Left renal pelvis (tissue), 4 donors: ENCODE results near the gene NKTR. TPM values are rescaled to one million over a fixed set of nuclear protein-coding genes. Genes with fewer than 3 reads are reported as not detected.

Experiments used
- DNase-seq, 4 donors: peaks; one replicate each; pipeline ENCODE4 v3.0.0-alpha.2; 2013; ENCODE audit warnings: low read depth in 4 of 4, low spot score in 3 of 4
- polyA plus RNA-seq, 4 donors: library from polyadenylated mRNA; unstranded; fragments of 120-200 nt; gene quantifications; one replicate each; pipeline ENCODE4 v1.2.1, GENCODE V29; 2013; ENCODE audit not compliant: insufficient read length in 4 of 4

Gene NKTR
- polyA plus RNA-seq, 4 donors = 75.7 to 167 (median 102) TPM

DNA sequence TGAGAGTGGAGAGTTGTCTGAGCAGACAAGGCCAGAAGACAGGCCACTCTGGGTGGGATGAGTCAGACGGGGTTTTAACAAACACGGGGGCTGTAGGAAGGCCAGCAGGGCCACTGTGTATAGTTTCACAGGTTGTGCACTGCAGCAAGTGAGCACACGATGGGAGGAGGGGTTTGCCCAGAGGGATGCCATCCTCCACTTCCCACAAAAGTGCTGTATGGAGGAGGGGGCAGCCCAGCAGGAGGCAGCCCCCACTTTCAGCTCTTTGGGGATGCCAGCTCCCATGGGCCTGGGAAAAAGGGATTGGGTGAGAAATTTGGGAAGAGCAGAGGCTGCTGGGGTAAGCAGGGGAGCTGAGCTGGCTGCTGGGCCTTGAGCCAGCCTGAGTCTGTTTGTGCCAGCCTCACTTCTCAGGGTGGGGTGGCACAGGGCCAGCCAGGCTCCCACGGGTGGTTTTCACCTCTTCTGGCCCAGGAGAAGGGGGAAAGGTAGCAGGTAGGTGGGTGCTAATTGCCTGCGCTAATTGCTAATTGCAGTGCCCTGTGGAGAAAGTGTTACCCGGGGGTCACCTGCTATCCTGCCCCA, 59.7 kb downstream of the NKTR start:
- no peak for DNase-seq

DNA sequence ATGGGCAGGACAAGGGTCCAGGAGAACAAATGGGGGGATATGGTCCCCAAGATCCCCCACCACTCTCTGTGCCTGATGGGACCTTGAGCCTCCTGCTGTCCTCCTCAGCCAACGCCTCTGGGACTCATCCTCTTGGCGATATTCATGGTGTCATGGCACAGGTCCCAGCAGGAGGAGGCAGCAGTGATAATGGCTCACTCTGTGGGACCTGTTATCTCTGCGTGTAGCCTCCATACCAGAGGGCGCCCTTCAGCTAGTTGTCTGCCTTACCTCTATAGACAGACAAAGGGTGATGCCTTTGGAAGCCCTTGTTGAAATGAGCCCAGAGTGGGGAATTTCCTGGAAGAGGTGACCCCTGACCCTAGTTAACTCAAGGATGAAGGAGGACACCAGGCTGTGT, 60.4 kb downstream of the NKTR start:
- DNase-seq = no peak

DNA sequence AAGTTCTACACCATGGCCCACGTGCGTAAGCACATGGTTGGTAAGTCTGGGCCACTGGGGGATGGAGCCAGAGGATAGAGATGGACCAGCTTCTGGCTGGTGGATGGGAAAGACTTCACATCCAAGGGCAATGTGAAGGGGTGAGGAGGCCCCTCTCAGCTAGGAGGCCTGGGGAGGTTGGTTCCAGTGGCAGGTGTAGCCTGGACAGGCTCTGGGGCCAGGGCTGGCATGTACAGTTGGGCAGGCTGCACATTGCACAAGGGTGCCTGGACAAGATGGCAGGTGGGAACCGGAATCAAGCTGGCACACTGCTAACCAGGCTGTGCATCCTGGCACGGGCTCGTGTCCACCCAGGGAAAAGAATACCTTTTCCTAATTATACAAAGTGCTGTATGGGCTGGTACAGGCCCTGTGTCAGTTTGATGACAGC, 61.1 kb downstream of the NKTR start:
- no peak for DNase-seq

DNA sequence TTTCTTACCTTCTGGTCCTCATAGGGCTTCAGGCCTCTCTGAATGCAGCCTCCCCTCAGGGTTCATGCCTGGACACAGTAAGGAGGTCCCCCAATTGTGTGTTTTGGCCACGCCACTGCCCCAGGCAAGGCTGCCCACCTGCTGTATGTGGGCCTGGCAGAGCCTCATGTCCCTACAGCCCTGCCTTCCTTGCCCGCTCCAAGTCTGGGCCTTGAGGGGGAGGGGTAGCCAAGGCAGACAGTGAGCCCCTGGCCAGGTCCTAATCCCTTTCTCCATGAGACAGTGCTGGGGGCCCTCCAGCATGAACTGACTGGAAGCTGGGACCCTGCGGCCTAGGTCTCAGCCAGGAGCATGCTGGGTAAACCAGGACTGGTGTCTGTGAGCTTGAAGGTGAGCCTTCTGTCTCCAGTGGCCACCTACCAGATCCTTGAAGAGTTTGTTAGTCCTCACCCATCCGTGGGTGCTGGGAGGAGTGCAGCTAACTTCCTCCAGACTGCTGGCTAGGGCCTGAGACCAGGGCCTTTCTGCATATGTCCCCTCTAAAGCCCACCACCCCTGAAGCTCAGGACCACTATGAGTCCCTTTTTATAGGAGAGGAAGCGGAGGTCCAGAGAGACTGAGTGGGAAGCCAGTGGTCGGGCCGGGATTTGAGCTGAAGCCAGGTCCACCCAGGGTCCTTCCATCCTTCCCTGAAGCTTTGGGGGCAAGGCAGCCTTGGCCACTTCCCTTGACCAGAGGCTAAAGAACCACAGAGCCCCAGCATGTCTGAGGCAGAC, 61.7 kb downstream of the NKTR start:
- no peak for DNase-seq

DNA sequence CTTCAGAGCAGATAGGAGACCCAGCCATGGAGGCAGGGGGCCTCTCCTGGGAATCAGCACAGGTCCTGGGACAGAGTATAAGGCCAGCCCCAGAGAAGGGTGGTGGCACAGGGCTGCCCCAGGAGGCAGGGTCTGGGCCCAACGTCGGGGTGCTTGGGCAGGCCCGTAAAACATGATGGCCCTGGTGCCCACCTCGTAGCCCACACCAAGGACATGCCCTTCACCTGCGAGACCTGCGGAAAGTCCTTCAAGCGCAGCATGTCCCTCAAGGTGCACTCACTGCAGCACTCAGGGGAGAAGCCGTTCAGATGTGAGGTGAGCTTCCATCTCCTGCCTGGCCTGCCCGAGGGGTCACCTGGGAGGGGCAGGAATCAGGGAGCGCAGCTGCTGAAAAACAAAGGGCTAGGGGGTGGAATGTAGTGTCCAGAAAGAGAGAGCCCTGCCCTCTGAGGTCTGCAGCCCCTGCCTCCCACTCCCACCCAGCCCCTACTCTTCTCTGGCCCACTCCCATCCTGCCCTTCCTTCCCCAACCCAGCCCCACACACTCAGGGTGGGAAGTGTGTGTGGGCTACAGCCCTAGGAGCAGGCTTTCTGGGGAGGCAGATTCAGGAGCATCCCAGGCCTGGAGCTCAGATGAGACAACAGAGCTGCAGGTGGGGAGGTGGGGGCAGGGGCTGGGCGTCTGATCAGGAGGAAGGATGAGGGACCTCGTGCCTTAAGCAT, 62.5 kb downstream of the NKTR start:
- DNase-seq = no peak

DNA sequence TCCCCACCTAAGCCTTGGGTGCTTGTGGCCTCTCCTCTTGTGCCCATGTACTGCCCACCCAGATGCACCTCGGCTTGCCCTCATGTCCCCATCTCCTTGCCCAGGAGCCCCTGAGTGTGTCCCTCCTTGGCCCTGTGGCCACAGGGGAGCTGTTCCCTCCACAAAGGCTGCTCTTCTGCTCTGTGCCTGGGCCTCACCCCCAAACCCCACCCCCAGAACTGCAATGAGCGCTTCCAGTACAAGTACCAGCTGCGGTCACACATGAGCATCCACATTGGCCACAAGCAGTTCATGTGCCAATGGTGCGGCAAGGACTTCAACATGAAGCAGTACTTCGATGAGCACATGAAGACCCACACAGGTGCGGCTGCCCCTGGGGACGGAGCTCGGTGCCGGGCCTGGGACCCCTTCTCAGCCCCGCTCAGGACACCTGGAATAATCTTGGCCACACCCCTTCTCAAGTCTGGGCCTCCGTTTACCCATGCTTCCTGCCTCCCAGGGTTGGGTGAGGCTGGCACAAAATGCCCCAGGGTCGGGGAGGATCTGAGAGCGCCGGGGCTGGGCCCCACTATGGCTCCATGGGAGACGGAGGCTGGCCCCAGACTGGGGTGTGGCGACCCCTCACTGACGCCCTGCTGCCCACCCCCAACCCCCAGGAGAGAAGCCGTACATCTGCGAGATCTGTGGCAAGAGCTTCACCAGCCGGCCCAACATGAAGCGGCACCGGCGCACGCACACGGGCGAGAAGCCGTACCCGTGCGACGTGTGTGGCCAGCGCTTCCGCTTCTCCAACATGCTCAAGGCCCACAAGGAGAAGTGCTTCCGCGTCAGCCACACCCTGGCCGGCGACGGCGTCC, 63.3 kb downstream of the NKTR start:
- no peak for DNase-seq

DNA sequence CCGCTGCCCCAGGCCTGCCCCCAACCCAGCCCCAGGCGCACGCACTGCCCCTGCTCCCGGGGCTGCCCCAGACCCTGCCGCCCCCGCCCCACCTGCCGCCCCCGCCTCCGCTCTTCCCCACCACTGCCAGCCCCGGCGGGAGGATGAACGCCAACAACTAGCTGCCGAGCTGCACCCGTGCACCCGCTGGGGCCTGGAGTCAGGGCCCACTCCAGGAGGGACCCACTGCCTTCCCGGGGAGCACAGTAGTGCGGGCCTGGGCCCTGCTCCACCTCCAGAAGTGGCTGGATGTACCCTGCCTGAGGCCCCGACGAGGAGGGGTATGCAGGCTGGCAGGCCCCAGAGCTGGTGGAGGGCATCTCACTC, 63.9 kb downstream of the NKTR start:
- no peak for DNase-seq

DNA sequence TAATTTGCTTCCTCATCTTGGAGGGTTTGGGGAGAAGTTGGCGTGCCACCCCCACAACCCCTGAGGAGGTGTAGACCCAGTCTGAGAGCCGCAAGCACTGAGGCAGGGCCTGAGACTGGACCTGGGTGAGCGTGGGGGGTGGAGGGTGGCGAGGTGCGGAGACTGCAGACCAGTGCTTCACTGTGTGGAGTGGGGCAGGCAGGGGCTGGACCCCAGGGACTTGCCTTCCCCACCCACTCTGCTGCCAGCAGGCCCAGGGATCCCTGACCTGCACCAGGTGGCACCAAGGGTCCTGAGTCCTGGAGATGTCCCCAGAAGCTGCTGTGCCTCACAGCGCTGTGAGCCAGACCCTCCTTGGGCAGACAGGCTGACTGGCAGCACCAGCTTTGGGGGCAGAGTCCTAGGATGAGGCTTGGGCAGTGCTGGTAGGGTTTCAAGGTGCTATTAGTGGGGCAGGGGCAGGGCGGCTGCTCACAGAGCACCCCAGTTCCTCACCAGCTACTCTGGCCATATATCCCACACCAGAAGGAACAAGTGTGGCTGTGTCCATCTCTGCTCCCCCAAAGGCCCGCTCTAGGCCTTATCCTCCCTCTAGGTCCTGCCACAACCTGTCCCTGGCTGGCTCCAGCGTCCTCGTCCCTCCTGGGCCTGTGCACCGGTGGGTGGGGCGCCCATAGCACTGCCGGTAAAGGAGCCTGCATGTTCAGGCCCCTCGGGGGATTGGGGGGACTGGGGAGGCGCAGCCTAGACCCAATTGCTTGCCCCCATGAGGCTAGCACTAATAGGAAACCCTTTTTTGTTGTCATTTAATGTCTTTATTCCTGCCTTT, 64.8 kb downstream of the NKTR start:
- DNase-seq = no peak

DNA sequence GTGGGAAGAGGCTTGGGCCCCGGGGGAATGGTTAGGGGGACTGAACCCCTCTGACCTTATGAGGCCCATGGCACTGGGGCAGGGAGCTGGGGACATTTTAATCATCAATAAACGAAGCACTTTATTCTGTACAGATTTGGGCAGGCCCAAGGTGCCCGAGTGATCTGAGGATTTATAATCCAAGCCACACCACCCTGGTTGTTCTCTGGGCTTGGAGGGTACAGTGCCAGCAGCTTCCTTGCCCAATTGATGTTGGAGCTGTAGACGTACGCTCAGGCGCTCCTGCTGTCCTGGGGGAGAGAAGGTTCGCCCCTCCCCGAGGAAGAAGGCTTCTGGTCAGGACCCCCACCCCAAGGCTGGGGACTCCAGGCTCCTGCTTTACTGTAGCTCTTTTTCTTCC, 65.5 kb downstream of the NKTR start:
- no peak for DNase-seq

DNA sequence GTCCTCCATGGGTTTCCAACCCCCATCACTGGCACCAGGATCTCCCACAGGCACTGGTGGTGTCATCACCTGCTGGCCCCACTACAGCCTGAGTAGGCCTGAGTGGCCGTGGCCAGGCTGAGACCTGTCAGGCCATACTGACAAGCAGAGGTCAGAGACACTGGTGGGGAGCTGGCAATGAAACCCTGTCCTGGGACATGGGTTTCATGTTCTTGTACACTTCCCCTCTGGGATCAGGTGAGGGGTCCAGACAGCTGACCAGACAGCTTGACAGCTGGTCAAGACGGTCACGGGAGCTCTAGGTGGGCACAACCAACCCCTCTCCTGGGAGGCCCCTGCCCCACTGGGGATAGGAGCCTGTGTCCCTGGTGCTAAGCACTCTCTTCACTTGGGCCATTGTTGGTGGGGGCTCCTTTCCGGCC, 66.1 kb downstream of the NKTR start:
- DNase-seq = no peak

DNA sequence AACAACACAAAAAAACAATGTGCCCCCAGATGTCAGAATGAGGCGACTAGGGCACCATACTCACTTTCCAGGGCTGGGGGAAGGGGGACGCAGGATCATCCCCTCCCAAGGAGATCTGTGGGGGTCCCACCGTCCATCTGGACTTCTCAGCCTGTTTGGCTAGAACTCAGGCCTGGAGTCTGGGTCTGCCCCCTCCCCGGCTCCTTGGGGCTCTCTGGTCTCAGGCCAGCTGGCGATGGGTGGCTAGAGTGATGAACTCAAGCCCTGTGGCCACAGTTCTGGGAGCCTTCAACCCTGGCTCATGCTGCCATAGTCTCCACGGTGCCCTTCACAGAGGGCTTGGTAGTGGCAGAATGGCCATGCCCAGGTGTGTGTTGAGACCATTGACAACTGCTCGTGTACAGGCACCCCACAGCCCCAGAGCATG, 66.6 kb downstream of the NKTR start:
- no peak for DNase-seq

DNA sequence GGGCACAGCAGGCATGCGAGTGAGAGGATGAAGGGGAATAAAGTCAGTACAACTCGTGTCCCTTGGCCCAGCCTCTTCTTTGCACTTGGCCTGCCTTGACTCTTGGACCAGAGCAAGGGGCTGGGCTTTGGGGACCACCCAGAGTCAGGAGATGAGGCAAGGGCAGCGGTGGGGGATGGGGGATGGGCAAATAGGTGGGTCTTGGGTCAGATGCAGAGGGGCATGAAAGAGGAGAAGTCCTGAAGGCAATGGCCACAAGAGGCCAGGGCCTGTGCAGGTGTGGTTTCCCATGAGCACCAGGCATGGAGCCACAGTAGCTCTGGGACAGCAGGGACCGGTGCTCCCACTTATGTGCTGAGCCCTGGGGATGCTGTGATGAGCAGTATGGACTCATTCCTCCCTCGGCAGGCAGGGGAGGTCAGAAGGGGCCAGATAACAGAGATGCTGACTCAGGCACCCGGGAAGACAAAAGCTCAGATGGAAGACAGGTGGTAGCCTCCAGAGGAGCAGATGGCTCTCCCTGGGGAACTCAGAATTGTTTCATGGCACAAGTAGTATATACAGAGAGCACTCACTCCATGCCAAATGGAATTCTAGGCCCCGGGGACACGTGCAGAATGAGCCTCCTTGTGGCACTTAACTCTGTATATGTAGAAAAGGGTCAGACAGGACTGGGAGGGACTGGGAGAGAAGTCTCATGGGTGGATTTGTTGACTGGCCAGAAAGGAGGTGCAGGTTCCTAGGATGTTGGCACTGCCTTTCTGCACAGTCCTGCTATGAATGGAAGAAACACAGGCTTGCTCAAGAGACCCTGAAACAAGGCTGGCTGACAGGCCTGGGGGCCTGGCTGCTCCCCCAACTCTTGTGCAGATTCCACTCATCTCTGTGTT, 67.3 kb downstream of the NKTR start:
- DNase-seq = no peak

DNA sequence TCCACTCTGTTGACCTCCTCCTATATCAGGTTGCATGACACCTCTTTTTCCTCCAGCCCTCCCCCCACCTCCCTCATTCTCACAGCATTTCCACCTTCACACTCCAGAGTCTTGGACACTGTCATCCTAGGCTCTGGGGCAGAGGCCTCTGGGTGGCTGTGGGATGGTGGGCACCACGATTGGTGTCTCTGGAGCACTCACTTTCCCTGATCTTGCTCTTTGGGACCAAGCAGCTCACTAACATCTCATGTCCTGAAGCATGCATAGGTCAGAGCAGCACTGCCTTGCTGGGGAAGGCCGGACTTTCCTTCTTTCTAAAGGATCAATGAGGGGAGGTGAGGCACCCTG, 67.9 kb downstream of the NKTR start:
- no peak for DNase-seq

DNA sequence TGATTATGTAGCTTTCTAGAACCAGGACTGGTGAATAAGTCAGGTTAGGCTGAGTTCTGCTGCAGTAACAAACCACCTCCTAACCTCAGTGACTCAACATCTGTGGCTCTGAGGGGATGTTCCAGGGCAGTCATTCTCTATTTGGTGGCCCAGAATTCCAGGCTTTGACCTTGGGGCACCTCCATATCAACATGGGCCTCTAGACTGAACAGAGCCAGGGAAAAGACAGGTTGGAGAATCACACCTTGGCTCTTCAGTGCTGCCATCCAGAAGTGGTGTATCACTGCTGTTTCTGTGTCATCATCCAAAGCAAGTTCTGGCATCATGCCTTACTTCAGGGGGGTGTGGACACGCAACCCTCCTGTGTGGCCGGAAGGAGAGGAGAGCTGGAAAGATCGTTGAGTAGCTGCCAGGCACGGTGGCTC, 68.3 kb downstream of the NKTR start:
- DNase-seq = no peak

DNA sequence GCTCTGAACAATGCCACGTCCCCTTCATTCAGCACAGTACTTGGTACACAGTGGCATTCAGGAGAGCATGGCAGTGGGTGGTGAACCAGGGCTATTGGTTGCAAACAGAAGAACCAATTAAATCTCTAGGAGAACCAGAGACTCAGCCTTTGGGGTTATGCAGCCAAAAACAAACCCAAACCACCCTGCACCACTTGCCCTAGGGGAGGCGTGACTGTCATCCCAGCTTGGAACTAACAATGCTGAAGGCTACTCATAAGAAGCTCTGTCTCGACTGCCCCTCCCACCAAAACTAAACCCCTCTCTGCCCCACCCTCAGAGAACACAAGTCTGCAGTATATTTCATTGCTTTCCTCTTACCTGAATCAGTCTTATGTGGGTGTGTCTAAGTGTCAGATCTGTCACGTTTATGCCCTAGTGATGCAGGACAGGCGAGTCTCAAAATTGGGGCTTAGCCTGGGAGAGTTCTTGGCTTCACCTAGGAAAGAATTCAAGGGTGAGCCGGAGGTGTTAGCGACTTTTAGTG, 69.6 kb downstream of the NKTR start:
- no peak for DNase-seq

DNA sequence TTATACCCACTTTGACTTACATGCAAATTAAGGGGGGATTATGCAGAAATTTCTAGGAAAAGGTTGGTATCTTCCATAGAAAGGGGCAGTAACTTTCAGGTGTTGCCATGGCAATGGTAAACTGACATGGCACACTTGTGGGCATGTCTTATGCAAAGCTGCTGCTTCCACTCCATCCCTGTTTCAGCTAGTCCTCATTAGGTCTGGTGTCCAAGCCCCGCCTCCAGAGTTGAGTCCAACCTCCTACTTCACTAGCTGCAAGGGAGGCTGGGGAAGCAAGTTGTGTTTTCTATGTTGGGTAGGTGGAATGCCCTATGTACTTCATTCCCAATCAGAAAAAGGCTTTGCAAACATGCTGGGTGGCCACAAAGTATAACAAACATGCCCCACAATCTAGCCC, 70.2 kb downstream of the NKTR start:
- DNase-seq = no peak

DNA sequence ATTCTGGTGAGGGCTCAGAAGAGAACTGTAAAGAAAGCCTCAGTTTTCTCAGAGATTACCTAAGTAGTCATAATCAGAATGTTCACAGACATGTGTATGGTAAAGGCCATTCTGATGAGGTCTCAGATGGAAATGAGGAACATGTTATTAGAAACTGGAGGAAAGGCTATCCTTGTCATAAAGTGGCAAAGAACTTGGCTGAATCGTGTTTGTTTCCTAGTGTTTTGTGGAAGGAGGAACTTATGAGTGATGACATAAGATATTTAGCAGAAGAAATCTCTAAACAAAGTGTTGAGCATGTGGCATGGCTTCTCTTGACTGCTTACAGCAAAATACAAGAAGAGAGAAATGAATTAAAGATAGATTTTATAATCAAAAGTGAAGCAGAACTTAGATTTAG, 72.0 kb downstream of the NKTR start:
- DNase-seq = no peak

DNA sequence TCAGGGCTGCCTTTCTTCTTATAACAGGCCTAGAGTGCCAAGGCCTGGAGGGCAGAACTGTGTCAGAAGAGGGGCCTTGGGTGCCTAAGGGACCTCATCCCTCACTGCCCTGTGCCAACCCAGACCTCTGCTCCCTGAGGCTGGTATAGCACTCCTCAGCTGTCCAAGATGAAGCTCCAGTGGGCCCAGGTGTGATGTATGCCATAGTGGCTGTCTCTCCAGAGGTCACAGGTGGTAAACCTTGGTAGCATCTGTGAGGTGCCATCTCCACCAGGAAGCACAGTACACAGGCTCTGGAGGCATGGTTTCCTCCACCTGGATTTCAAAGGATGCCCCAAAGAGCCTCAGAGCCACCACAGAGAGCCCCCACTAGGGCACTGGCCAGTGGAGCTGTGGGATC, 72.6 kb downstream of the NKTR start:
- DNase-seq = no peak

DNA sequence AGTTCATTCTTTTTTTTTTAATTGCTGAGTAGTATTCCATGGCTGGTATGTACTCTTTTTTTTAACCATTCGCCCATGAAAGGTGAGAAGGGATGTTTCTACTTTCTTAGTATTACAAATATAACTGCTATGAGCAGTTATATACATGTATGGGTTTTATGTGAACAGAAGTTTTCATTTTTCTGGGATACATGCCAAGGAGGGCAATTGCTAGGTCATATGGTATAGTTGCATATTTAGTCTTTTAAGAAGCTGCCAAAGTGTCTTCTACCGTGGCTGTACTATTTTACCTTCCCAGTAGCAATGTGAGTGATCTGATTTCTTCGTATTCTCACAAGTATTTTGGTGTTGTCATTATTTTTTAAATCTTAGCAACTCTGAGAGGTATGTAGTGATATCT, 73.7 kb downstream of the NKTR start:
- DNase-seq = no peak
